PC-9 (cell line): ENCODE results near the gene CCDC154. TPM values are rescaled to one million over a fixed set of nuclear protein-coding genes. Genes with fewer than 3 reads are reported as not detected.
A peak's percentile ranks its signal among the peaks of the same experiment; 100 is the strongest.

Experiments
- BruUV-seq: library from RNA; stranded (reverse); fragments of 400-500 nt; replicated peaks from 2 replicates; lab custom pipeline; 2021; lab: Mats Ljungman, UMichigan
- CTCF ChIA-PET: fragments of 300-600 bp; sonication (Branson Sonifier 250); formaldehyde crosslinking; loops from one replicate; lab custom pipeline; 2022; ENCODE audit warnings: antibody characterized with exemption; lab: Charles Lee
- POLR2A ChIA-PET: fragments of 300-600 bp; sonication (Branson Sonifier 250); formaldehyde crosslinking; loops from one replicate; lab custom pipeline; 2022; ENCODE audit warnings: antibody characterized with exemption; ENCODE audit not compliant: unreplicated experiment; lab: Charles Lee
- DNase-seq, 2 experiments: peaks; one replicate each; pipeline versions ENCODE4 v3.0.0 to v3.0.0-alpha.2; 2015 to 2022; ENCODE audit warnings: mixed read lengths in 1 of 2
- H2AFZ ChIP-seq: fragments of 200-600 bp; sonication (generic); 2 replicates; pipeline ENCODE4 v1.8.1; 2017; ENCODE audit warnings: antibody characterized with exemption
- H3F3A ChIP-seq: fragments of 200-600 bp; sonication (generic); 2 replicates; pipeline ENCODE4 v1.8.1; 2017; ENCODE audit warnings: antibody characterized with exemption, mild to moderate bottlenecking, low read depth; ENCODE audit not compliant: insufficient read depth
- H3K27ac ChIP-seq: fragments of 200-600 bp; sonication (generic); 2 replicates; pipeline ENCODE4 v1.6.1; 2016; ENCODE audit warnings: mixed run types
- H3K27me3 ChIP-seq: fragments of 200-600 bp; sonication (generic); 2 replicates; pipeline ENCODE4 v1.6.1; 2016; ENCODE audit warnings: low read depth, mixed run types; ENCODE audit not compliant: insufficient read depth
- H3K36me3 ChIP-seq: fragments of 200-600 bp; sonication (generic); 2 replicates; pipeline ENCODE4 v1.6.1; 2016; ENCODE audit warnings: low read depth, mixed run types
- H3K4me1 ChIP-seq: fragments of 200-600 bp; sonication (generic); replicated peaks from 2 replicates; pipeline ENCODE4 v1.6.1; 2016; ENCODE audit warnings: mixed run types; ENCODE audit not compliant: insufficient read depth
- H3K4me2 ChIP-seq: fragments of 200-600 bp; sonication (generic); 2 replicates; pipeline ENCODE4 v1.6.1; 2017; ENCODE audit warnings: mixed run types
- H3K4me3 ChIP-seq: fragments of 200-600 bp; sonication (generic); 2 replicates; pipeline ENCODE4 v1.6.1; 2016; ENCODE audit warnings: mixed run types
- H3K79me2 ChIP-seq: fragments of 200-600 bp; sonication (generic); 2 replicates; pipeline ENCODE4 v1.6.1; 2017; ENCODE audit warnings: low read depth, mixed run types
- H3K9me2 ChIP-seq: fragments of 200-600 bp; sonication (generic); 2 replicates; pipeline ENCODE4 v1.8.1; 2017; ENCODE audit warnings: mild to moderate bottlenecking; ENCODE audit not compliant: insufficient read depth
- H3K9me3 ChIP-seq: fragments of 200-600 bp; sonication (generic); 2 replicates; pipeline ENCODE4 v1.8.1; 2016; ENCODE audit warnings: low read depth; ENCODE audit not compliant: insufficient read depth
- H4K20me1 ChIP-seq: fragments of 200-600 bp; sonication (generic); 2 replicates; pipeline ENCODE4 v1.8.1; 2017; ENCODE audit not compliant: insufficient read depth
- CTCF ChIP-seq: fragments of 200-600 bp; sonication (generic); conservative IDR thresholded peaks from 2 replicates; pipeline ENCODE4 v1.6.1; 2017; ENCODE audit warnings: mixed run types, antibody characterized with exemption, mild to moderate bottlenecking, moderate library complexity
- EZH2 ChIP-seq: fragments of 200-600 bp; sonication (generic); IDR thresholded peaks from 2 replicates; pipeline ENCODE4 v1.8.0; 2017; ENCODE audit warnings: antibody characterized with exemption, low read depth
- intact Hi-C: fragments of 100-400 bp; cut with micrococcal nuclease; formaldehyde crosslinking; loops from one replicate; pipeline ENCODE4 v1.10.0; 2022; ENCODE audit not compliant: unreplicated experiment
- total RNA-seq: library from RNA; stranded (reverse); gene quantifications from 2 replicates; pipeline ENCODE4 v1.2.3, GENCODE V29; 2021

CCDC154 gene
- total RNA-seq, 1 experiment from 2014 or later = 2.4 TPM

DNA sequence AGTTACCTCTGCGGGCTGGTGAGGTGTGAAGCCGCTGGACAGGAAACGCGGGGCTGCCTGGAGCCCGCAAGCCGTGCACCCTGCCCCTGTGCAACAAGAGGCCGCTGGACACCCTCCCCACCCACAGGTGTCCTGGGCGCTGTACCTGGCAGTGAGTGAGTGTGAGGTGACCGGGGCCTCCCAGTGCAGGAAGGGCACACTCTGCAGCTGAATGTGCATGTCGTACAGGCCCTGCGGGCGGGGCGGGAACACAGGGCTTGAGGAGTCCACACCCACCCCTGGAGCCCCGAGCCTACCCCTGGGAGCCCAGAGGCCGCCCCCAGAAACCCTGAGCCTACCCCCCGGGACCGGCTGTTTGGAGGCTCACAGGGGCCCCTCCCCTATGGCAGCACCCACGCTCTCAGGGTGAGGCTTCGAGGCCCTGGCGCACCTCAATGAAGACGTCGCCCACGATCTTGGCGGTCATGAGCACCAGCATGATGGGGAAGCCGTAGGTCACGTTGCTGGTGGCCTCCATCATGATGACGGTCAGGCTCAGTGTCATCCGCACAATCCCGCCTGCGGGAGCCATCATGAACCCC is 4.3 kb upstream of the CCDC154 start:
- Histone ChIP-seq H3K9me3 (no peaks in the 10 kb centered on the region), H2AFZ (no peak overlapping the region), H3K27ac (no peak overlapping the region), H3K4me1 (no peaks in the 10 kb centered on the region), H3K27me3 (no peaks in the 10 kb centered on the region), H3K79me2 (no peaks in the 10 kb centered on the region), H4K20me1 (no peaks in the 10 kb centered on the region), H3K4me3 (no peak overlapping the region), H3K4me2 (no peak overlapping the region), H3K9me2 (no peaks in the 10 kb centered on the region), H3F3A (no peaks in the 10 kb centered on the region), H3K36me3 (no peaks in the 10 kb centered on the region)
- TF ChIP-seq EZH2 (no peak), CTCF (no peak)
- intact Hi-C loops = no loop called here
- no TSS peak for BruUV-seq
- DNase-seq = no peak
- ChIA-PET CTCF (no interaction called here), POLR2A (no interaction called here)

DNA sequence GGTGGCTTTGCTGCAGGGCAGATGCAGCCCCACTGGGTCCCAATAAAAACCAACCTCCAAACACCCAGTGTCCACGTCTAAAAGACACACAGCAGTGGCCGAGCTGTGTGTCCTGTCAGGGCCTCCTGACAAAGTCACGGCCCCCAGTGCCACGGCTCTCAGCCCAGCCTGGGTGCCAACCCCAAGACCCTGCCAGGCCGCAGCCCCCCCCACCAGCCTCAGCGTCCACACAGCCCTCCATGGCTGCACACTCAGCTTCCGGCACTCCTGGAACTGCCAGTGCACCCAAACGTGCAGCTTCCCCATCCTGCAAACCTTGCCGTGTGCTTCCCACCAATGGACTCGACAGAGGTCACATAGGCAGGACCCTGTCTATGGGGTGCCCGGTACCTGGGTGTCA is 3.6 kb upstream of the CCDC154 start:
- no peaks in the 10 kb centered on the region for H3K9me2 ChIP-seq
- H2AFZ ChIP-seq = no peak overlapping the region
- no peak for TF ChIP-seq CTCF
- no peak for TF ChIP-seq EZH2
- no peak for DNase-seq
- H3K79me2 ChIP-seq = no peaks in the 10 kb centered on the region
- no peaks in the 10 kb centered on the region for H3K27me3 ChIP-seq
- H3K4me3 ChIP-seq = no peak overlapping the region
- intact Hi-C loops = no loop called here
- no peaks in the 10 kb centered on the region for H3K4me1 ChIP-seq
- ChIA-PET CTCF (no interaction called here), POLR2A (no interaction called here)
- no peaks in the 10 kb centered on the region for H3K9me3 ChIP-seq
- no peaks in the 10 kb centered on the region for H3K36me3 ChIP-seq
- BruUV-seq = no TSS peak
- no peaks in the 10 kb centered on the region for H3F3A ChIP-seq
- H3K4me2 ChIP-seq = no peak overlapping the region
- H3K27ac ChIP-seq = no peak overlapping the region
- H4K20me1 ChIP-seq = no peaks in the 10 kb centered on the region

DNA sequence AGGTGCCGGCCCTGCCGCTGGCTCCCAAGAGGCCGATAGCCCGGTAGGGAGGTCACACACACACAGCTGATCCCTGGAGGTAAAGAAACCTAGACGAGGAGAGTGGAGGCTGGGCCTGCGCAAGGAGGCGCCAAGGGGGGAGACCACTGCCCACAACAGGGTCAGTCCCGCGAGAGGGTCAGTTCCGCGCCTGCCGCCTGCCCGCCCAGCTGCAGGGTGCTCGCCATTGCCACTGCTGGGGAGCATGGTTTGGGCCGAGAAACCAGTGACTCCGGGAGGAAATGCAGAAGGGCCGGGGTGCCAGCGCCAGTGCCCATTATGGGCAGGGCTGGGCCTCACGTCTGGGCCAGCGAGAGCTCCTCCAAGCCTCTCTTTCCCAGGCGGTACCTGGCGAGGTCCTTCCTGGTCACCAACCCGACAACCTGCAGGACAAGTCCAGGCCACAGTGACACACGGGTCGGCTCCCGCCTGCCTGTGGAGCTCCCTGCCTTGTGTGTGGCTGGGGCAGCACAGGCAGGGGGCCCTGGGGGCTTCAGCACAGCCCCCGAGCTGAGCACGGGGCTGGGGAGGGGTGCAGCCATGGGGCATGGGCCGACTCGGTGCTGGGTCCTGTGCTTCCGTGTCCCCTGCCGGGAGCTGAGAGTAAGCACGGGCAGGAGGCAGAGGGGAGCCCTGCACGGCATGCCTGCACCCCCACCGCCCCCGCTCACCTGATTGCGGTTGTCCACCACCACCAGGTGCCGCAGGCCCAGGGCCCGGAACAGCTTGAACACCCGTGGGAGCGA is 2.1 kb upstream of the CCDC154 start:
- CTCF ChIA-PET = interaction anchor here (0.6 kb wide), 1 partner anchor 16 kb away, joined by 3 read pairs; no protein-coding TSS in a partner anchor
- TSS peak; percentile 25 for BruUV-seq

More for the DNA sequence above, 2.1 kb upstream of the CCDC154 start:
- H3K9me2 ChIP-seq = no peaks in the 10 kb centered on the region
- H3F3A ChIP-seq = no peaks in the 10 kb centered on the region
- DNase-seq = no peak
- no peak overlapping the region for H3K4me3 ChIP-seq
- POLR2A ChIA-PET = no interaction called here
- no peaks in the 10 kb centered on the region for H3K4me1 ChIP-seq
- no peak overlapping the region for H3K27ac ChIP-seq
- H3K27me3 ChIP-seq = no peaks in the 10 kb centered on the region
- H3K36me3 ChIP-seq = no peaks in the 10 kb centered on the region
- no peaks in the 10 kb centered on the region for H3K9me3 ChIP-seq
- no peak overlapping the region for H3K4me2 ChIP-seq
- no peaks in the 10 kb centered on the region for H3K79me2 ChIP-seq
- intact Hi-C loops = no loop called here
- TF ChIP-seq CTCF (no peak), EZH2 (no peak)
- H2AFZ ChIP-seq = no peak overlapping the region
- no peaks in the 10 kb centered on the region for H4K20me1 ChIP-seq
